Measurements from ENCODE around the gene HSF5. TPM values are rescaled to one million over a fixed set of nuclear protein-coding genes. Genes with fewer than 3 reads are reported as not detected.

The HSF5 gene
- total and polyA plus RNA-seq, 2 of the 13 experiments (the other 11 are each of a cell fraction or from before 2014, with no cell fraction given) = not detected

- TF ChIP-seq NR2F6 (IDR thresholded peaks at IDR 0.05) (peak; percentile 70; the same call in 1 of the 2 replicates), NR2F6 (CRISPR knock-in tag; IDR thresholded peaks at IDR 0.05) (no peak), DNMT3B (CRISPR knock-in tag; conservative IDR thresholded peaks at IDR 0.05) (0 out of 2 replicates have a peak, but pooled peaks have one; percentile 29), GABPB1 (CRISPR knock-in tag; IDR thresholded peaks at IDR 0.05) (0 out of 2 replicates have a peak, but pooled peaks have one; percentile 2), ARNT (IDR thresholded peaks at IDR 0.05) (no peak), ARID4A (CRISPR knock-in tag; IDR thresholded peaks at IDR 0.05; ENCODE audit: borderline replicate concordance) (peak; percentile 13; the same call in 1 of the 2 replicates), KDM3A (CRISPR knock-in tag; IDR thresholded peaks at IDR 0.05; ENCODE audit: low read depth) (0 out of 2 replicates have a peak, but pooled peaks have one; percentile 27), ZNF547 (CRISPR knock-in tag; IDR thresholded peaks at IDR 0.05) (0 out of 2 replicates have a peak, but pooled peaks have one; percentile 15), ZNF614 (CRISPR knock-in tag; IDR thresholded peaks at IDR 0.05; ENCODE audit: borderline replicate concordance) (no peak), NCOA2 (CRISPR knock-in tag; IDR thresholded peaks at IDR 0.05) (peak; percentile 85), MED13 (CRISPR knock-in tag; IDR thresholded peaks at IDR 0.05) (peak; percentile 77), ONECUT2 (CRISPR knock-in tag; IDR thresholded peaks at IDR 0.05) (peak; percentile 92), ZNF775 (CRISPR knock-in tag; IDR thresholded peaks at IDR 0.05; ENCODE audit: borderline replicate concordance) (no peak)
- TF ChIP-seq, protein P1, sequence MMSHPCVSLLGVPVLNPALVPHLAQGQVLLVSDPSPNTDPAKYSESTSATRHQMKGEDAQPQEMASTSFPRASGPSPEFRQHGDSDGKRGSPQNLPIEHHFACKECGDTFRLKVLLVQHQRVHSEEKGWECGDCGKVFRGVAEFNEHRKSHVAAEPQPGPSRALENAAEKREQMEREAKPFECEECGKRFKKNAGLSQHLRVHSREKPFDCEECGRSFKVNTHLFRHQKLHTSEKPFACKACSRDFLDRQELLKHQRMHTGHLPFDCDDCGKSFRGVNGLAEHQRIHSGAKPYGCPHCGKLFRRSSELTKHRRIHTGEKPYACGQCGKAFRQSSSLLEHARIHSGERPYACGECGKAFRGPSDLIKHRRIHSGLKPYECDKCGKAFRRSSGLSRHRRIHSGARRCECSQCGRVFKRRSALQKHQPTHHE (CRISPR knock-in tag; IDR thresholded peaks at IDR 0.05; ENCODE audit: borderline replicate concordance) = no peak
- TF ChIP-seq, protein P2, sequence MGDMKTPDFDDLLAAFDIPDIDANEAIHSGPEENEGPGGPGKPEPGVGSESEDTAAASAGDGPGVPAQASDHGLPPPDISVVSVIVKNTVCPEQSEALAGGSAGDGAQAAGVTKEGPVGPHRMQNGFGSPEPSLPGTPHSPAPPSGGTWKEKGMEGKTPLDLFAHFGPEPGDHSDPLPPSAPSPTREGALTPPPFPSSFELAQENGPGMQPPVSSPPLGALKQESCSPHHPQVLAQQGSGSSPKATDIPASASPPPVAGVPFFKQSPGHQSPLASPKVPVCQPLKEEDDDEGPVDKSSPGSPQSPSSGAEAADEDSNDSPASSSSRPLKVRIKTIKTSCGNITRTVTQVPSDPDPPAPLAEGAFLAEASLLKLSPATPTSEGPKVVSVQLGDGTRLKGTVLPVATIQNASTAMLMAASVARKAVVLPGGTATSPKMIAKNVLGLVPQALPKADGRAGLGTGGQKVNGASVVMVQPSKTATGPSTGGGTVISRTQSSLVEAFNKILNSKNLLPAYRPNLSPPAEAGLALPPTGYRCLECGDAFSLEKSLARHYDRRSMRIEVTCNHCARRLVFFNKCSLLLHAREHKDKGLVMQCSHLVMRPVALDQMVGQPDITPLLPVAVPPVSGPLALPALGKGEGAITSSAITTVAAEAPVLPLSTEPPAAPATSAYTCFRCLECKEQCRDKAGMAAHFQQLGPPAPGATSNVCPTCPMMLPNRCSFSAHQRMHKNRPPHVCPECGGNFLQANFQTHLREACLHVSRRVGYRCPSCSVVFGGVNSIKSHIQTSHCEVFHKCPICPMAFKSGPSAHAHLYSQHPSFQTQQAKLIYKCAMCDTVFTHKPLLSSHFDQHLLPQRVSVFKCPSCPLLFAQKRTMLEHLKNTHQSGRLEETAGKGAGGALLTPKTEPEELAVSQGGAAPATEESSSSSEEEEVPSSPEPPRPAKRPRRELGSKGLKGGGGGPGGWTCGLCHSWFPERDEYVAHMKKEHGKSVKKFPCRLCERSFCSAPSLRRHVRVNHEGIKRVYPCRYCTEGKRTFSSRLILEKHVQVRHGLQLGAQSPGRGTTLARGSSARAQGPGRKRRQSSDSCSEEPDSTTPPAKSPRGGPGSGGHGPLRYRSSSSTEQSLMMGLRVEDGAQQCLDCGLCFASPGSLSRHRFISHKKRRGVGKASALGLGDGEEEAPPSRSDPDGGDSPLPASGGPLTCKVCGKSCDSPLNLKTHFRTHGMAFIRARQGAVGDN (CRISPR knock-in tag; IDR thresholded peaks at IDR 0.05) = peak; percentile 42
- TF ChIP-seq, protein P3, sequence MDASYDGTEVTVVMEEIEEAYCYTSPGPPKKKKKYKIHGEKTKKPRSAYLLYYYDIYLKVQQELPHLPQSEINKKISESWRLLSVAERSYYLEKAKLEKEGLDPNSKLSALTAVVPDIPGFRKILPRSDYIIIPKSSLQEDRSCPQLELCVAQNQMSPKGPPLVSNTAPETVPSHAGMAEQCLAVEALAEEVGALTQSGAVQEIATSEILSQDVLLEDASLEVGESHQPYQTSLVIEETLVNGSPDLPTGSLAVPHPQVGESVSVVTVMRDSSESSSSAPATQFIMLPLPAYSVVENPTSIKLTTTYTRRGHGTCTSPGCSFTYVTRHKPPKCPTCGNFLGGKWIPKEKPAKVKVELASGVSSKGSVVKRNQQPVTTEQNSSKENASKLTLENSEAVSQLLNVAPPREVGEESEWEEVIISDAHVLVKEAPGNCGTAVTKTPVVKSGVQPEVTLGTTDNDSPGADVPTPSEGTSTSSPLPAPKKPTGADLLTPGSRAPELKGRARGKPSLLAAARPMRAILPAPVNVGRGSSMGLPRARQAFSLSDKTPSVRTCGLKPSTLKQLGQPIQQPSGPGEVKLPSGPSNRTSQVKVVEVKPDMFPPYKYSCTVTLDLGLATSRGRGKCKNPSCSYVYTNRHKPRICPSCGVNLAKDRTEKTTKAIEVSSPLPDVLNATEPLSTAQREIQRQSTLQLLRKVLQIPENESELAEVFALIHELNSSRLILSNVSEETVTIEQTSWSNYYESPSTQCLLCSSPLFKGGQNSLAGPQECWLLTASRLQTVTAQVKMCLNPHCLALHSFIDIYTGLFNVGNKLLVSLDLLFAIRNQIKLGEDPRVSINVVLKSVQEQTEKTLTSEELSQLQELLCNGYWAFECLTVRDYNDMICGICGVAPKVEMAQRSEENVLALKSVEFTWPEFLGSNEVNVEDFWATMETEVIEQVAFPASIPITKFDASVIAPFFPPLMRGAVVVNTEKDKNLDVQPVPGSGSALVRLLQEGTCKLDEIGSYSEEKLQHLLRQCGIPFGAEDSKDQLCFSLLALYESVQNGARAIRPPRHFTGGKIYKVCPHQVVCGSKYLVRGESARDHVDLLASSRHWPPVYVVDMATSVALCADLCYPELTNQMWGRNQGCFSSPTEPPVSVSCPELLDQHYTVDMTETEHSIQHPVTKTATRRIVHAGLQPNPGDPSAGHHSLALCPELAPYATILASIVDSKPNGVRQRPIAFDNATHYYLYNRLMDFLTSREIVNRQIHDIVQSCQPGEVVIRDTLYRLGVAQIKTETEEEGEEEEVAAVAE (CRISPR knock-in tag; IDR thresholded peaks at IDR 0.05; ENCODE audit: borderline replicate concordance) = 0 out of 2 replicates have a peak, but pooled peaks have one; percentile 42
These were observed 104.2 kb downstream of the HSF5 start (continued) for GRCh38 chr17:58383892-58384462.

Measured in HepG2 (cell line).